ENCODE data around the gene PMF1. TPM values are rescaled to one million over a fixed set of nuclear protein-coding genes. Genes with fewer than 3 reads are reported as not detected.

Gene PMF1
- total and polyA plus RNA-seq, 4 donors = 32.6 to 70.6 (median 59.8) TPM

GRCh38 chr1:156230473-156230837 is 17.6 kb downstream of the PMF1 start:
- no peak for DNase-seq (ENCODE audit: low read depth in 4 of 6, low spot score in 6 of 6)
- no peaks in the 10 kb centered on the region for H3K9me3 ChIP-seq (ENCODE audit: control insufficient read depth, insufficient read depth, low read length)
- H3K27ac ChIP-seq (ENCODE audit: low read depth, low read length) = no peak overlapping the region
- no peaks in the 10 kb centered on the region for H3K27me3 ChIP-seq (ENCODE audit: control insufficient read depth, insufficient read depth, low read length)
- H3K4me3 ChIP-seq (ENCODE audit: low read depth, low read length) = no peak overlapping the region
- peaks cover 47% of the 10 kb centered on the region for H3K36me3 ChIP-seq (ENCODE audit: control insufficient read depth, insufficient read depth, low read length)
- H3K4me1 ChIP-seq (ENCODE audit: control insufficient read depth, insufficient read depth, low read length) = peaks cover under 1% of the 10 kb centered on the region
- no CpG with 5 or more reads among the region's 1 CpG for WGBS (ENCODE audit: insufficient coverage)

GRCh38 chr1:156232201-156232894 is 19.5 kb downstream of the PMF1 start:
- H3K4me3 ChIP-seq (ENCODE audit: low read depth, low read length) = no peak overlapping the region
- H3K9me3 ChIP-seq (ENCODE audit: control insufficient read depth, insufficient read depth, low read length) = no peaks in the 10 kb centered on the region
- H3K36me3 ChIP-seq (ENCODE audit: control insufficient read depth, insufficient read depth, low read length) = peaks cover 59% of the 10 kb centered on the region
- no peaks in the 10 kb centered on the region for H3K4me1 ChIP-seq (ENCODE audit: control insufficient read depth, insufficient read depth, low read length)
- WGBS (ENCODE audit: insufficient coverage) = 92% methylated on average over 9 of the region's 12 CpGs
- H3K27ac ChIP-seq (ENCODE audit: low read depth, low read length) = no peak overlapping the region
- H3K27me3 ChIP-seq (ENCODE audit: control insufficient read depth, insufficient read depth, low read length) = no peaks in the 10 kb centered on the region
- DNase-seq (ENCODE audit: low read depth in 4 of 6, low spot score in 6 of 6) = no peak

- WGBS (ENCODE audit: insufficient coverage) = 100% methylated on average over 1 of the region's 5 CpGs
- no peaks in the 10 kb centered on the region for H3K4me1 ChIP-seq (ENCODE audit: control insufficient read depth, insufficient read depth, low read length)
- DNase-seq (ENCODE audit: low read depth in 4 of 6, low spot score in 6 of 6) = no peak
- no peaks in the 10 kb centered on the region for H3K9me3 ChIP-seq (ENCODE audit: control insufficient read depth, insufficient read depth, low read length)
- no peak overlapping the region for H3K4me3 ChIP-seq (ENCODE audit: low read depth, low read length)
- H3K27ac ChIP-seq (ENCODE audit: low read depth, low read length) = no peak overlapping the region
- H3K27me3 ChIP-seq (ENCODE audit: control insufficient read depth, insufficient read depth, low read length) = no peaks in the 10 kb centered on the region
- H3K36me3 ChIP-seq (ENCODE audit: control insufficient read depth, insufficient read depth, low read length) = peaks cover 61% of the 10 kb centered on the region
Measured at GRCh38 chr1:156233426-156234127, 20.8 kb downstream of the PMF1 start.

- no peaks in the 10 kb centered on the region for H3K9me3 ChIP-seq (ENCODE audit: control insufficient read depth, insufficient read depth, low read length)
- H3K4me1 ChIP-seq (ENCODE audit: control insufficient read depth, insufficient read depth, low read length) = no peaks in the 10 kb centered on the region
- no peak for DNase-seq (ENCODE audit: low read depth in 4 of 6, low spot score in 6 of 6)
- H3K4me3 ChIP-seq (ENCODE audit: low read depth, low read length) = no peak overlapping the region
- WGBS (ENCODE audit: insufficient coverage) = 95% methylated on average over 9 of the region's 12 CpGs
- H3K27ac ChIP-seq (ENCODE audit: low read depth, low read length) = no peak overlapping the region
- no peaks in the 10 kb centered on the region for H3K27me3 ChIP-seq (ENCODE audit: control insufficient read depth, insufficient read depth, low read length)
- peaks cover 73% of the 10 kb centered on the region for H3K36me3 ChIP-seq (ENCODE audit: control insufficient read depth, insufficient read depth, low read length)
Measured at GRCh38 chr1:156236164-156236563, 23.4 kb downstream of the PMF1 start.

GRCh38 chr1:156238248-156238647 is 25.4 kb downstream of the PMF1 start:
- 100% methylated on average over 2 of the region's 5 CpGs for WGBS (ENCODE audit: insufficient coverage)
- Histone ChIP-seq H3K36me3 (ENCODE audit: control insufficient read depth, insufficient read depth, low read length) (peaks cover 84% of the 10 kb centered on the region), H3K4me3 (ENCODE audit: low read depth, low read length) (no peak overlapping the region), H3K9me3 (ENCODE audit: control insufficient read depth, insufficient read depth, low read length) (no peaks in the 10 kb centered on the region), H3K27me3 (ENCODE audit: control insufficient read depth, insufficient read depth, low read length) (no peaks in the 10 kb centered on the region), H3K4me1 (ENCODE audit: control insufficient read depth, insufficient read depth, low read length) (no peaks in the 10 kb centered on the region), H3K27ac (ENCODE audit: low read depth, low read length) (no peak overlapping the region)
- no peak for DNase-seq (ENCODE audit: low read depth in 4 of 6, low spot score in 6 of 6)

GRCh38 chr1:156241311-156241811 is 28.6 kb downstream of the PMF1 start:
- Histone ChIP-seq H3K36me3 (ENCODE audit: control insufficient read depth, insufficient read depth, low read length) (peaks cover 82% of the 10 kb centered on the region), H3K4me3 (ENCODE audit: low read depth, low read length) (no peak overlapping the region), H3K27me3 (ENCODE audit: control insufficient read depth, insufficient read depth, low read length) (peaks cover 6% of the 10 kb centered on the region), H3K27ac (ENCODE audit: low read depth, low read length) (no peak overlapping the region), H3K4me1 (ENCODE audit: control insufficient read depth, insufficient read depth, low read length) (peaks cover 28% of the 10 kb centered on the region), H3K9me3 (ENCODE audit: control insufficient read depth, insufficient read depth, low read length) (no peaks in the 10 kb centered on the region)
- 76% methylated on average over 15 of the region's 15 CpGs for WGBS (ENCODE audit: insufficient coverage)
- no peak for DNase-seq (ENCODE audit: low read depth in 4 of 6, low spot score in 6 of 6)

GRCh38 chr1:156241926-156242325 is 29.1 kb downstream of the PMF1 start, which contains the start of gene BGLAP:
TSS of gene BGLAP (plus strand) at chr1:156242184. CDS start at chr1:156242232, 48 bp downstream.
- WGBS (ENCODE audit: insufficient coverage) = 78% methylated on average over 13 of the region's 14 CpGs
- H3K27ac ChIP-seq (ENCODE audit: low read depth, low read length) = no peak within 1 kb of the TSS
- DNase-seq (ENCODE audit: low read depth in 4 of 6, low spot score in 6 of 6) = no peak
- no peaks in the 10 kb centered on the region for H3K9me3 ChIP-seq (ENCODE audit: control insufficient read depth, insufficient read depth, low read length)
- peaks cover 6% of the 10 kb centered on the region for H3K27me3 ChIP-seq (ENCODE audit: control insufficient read depth, insufficient read depth, low read length)
- H3K36me3 ChIP-seq (ENCODE audit: control insufficient read depth, insufficient read depth, low read length) = peaks cover 82% of the 10 kb centered on the region
- H3K4me1 ChIP-seq (ENCODE audit: control insufficient read depth, insufficient read depth, low read length) = peaks cover 33% of the 10 kb centered on the region
- H3K4me3 ChIP-seq (ENCODE audit: low read depth, low read length) = no peak within 1 kb of the TSS

- no peak overlapping the region for H3K27ac ChIP-seq (ENCODE audit: low read depth, low read length)
- no peak overlapping the region for H3K4me3 ChIP-seq (ENCODE audit: low read depth, low read length)
- peaks cover 6% of the 10 kb centered on the region for H3K27me3 ChIP-seq (ENCODE audit: control insufficient read depth, insufficient read depth, low read length)
- 77% methylated on average over 7 of the region's 10 CpGs for WGBS (ENCODE audit: insufficient coverage)
- no peak for DNase-seq (ENCODE audit: low read depth in 4 of 6, low spot score in 6 of 6)
- peaks cover 82% of the 10 kb centered on the region for H3K36me3 ChIP-seq (ENCODE audit: control insufficient read depth, insufficient read depth, low read length)
- peaks cover 41% of the 10 kb centered on the region for H3K4me1 ChIP-seq (ENCODE audit: control insufficient read depth, insufficient read depth, low read length)
- H3K9me3 ChIP-seq (ENCODE audit: control insufficient read depth, insufficient read depth, low read length) = no peaks in the 10 kb centered on the region
Measured at GRCh38 chr1:156242738-156243137, 29.9 kb downstream of the PMF1 start.

- H3K4me3 ChIP-seq (ENCODE audit: low read depth, low read length) = no peak overlapping the region
- H3K4me1 ChIP-seq (ENCODE audit: control insufficient read depth, insufficient read depth, low read length) = peaks cover 55% of the 10 kb centered on the region
- peaks cover 80% of the 10 kb centered on the region for H3K36me3 ChIP-seq (ENCODE audit: control insufficient read depth, insufficient read depth, low read length)
- H3K9me3 ChIP-seq (ENCODE audit: control insufficient read depth, insufficient read depth, low read length) = no peaks in the 10 kb centered on the region
- peaks cover 6% of the 10 kb centered on the region for H3K27me3 ChIP-seq (ENCODE audit: control insufficient read depth, insufficient read depth, low read length)
- H3K27ac ChIP-seq (ENCODE audit: low read depth, low read length) = no peak overlapping the region
- no peak for DNase-seq (ENCODE audit: low read depth in 4 of 6, low spot score in 6 of 6)
- 80% methylated on average over 1 of the region's 2 CpGs for WGBS (ENCODE audit: insufficient coverage)
Measured at GRCh38 chr1:156244126-156244525, 31.3 kb downstream of the PMF1 start.

GRCh38 chr1:156244712-156245111 is 31.9 kb downstream of the PMF1 start:
- H3K9me3 ChIP-seq (ENCODE audit: control insufficient read depth, insufficient read depth, low read length) = no peaks in the 10 kb centered on the region
- no peak overlapping the region for H3K27ac ChIP-seq (ENCODE audit: low read depth, low read length)
- H3K4me1 ChIP-seq (ENCODE audit: control insufficient read depth, insufficient read depth, low read length) = peaks cover 61% of the 10 kb centered on the region
- no peak for DNase-seq (ENCODE audit: low read depth in 4 of 6, low spot score in 6 of 6)
- H3K36me3 ChIP-seq (ENCODE audit: control insufficient read depth, insufficient read depth, low read length) = peaks cover 80% of the 10 kb centered on the region
- WGBS (ENCODE audit: insufficient coverage) = 94% methylated on average over 17 of the region's 17 CpGs
- H3K27me3 ChIP-seq (ENCODE audit: control insufficient read depth, insufficient read depth, low read length) = peaks cover 6% of the 10 kb centered on the region
- no peak overlapping the region for H3K4me3 ChIP-seq (ENCODE audit: low read depth, low read length)
